Measurements from ENCODE around the gene KCNT1. TPM values are rescaled to one million over a fixed set of nuclear protein-coding genes. Genes with fewer than 3 reads are reported as not detected.

KCNT1 gene
- polyA plus RNA-seq (2011; rRNA removed) = not detected in 2 replicates
- polyA plus RNA-seq (2012; cell fraction: cytosol; rRNA removed) = not detected in 2 replicates
- polyA plus RNA-seq (2012; cell fraction: nucleus; rRNA removed) = 0.06 TPM in 1 of 2 replicates, not detected in the other
- not detected in 3 replicates for polyA plus RNA-seq (2017; fragmentation: RNase III; extraction: RNeasy Plus Mini Kit Qiagen cat#74134 plus additional on column Dnase treatment)
- polyA minus RNA-seq (2011; rRNA and poly(A)+ RNA removed) = not detected in 2 replicates

GRCh38 chr9:135701959-135702721 is at the start of gene KCNT1:
Gene KCNT1, plus strand, starts transcription at chr9:135702185. Its CDS starts 74 bp downstream, at chr9:135702259.
- H3K4me2 ChIP-seq = peak within 1 kb of the TSS; percentile 88
- FAIRE-seq = no peak

DNA sequence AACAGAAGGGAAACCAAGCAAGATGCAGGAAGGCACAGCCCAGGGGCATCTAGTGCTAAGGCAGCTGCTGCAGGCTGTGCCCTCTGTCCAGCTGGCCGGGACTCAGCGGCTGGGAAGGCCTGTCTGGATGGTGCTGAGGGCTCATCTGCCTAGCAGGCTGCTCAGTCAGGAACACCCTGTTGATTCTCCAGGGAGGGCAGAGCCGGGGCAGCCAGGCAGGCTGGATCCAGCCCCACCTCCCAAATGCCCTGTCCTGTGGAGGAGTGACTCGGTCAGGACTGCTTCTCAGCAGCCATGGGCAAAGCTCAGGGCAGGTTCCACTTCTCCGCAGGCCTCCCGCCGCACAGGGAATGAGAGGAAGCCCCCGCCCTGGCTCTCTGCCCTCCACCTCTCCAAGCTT is 46.7 kb upstream of the KCNT1 start:
- FAIRE-seq (no peak), DNase-seq (ENCODE audit: low read depth in 1 of 2, low spot score in 1 of 2) (no peak), ATAC-seq (peak; percentile 30 to 52; a peak in 4 of 6 replicates)
- H3K4me3 ChIP-seq = no peak overlapping the region
- ChIA-PET CTCF (interaction anchor here (1.1 kb wide), 2 partner anchors 22 to 52 kb away, joined by 4 read pairs; no protein-coding TSS in a partner anchor), POLR2A (no interaction called here)
- no peaks in the 10 kb centered on the region for H3K4me1 ChIP-seq
- H3K27ac ChIP-seq = no peak overlapping the region
- no peak overlapping the region for H3K4me2 ChIP-seq
- 45% methylated on average over 7 of the region's 8 CpGs for WGBS (ENCODE audit: missing lambda C conversion rate)
- TF ChIP-seq HEYL (CRISPR knock-in tag; IDR thresholded peaks at IDR 0.05) (no peak), NPAS2 (CRISPR knock-in tag; IDR thresholded peaks at IDR 0.05; ENCODE audit: borderline replicate concordance) (no peak), MAFK (IDR thresholded peaks at IDR 0.05; ENCODE audit: partially characterized antibody) (no peak), FOXS1 (CRISPR knock-in tag; IDR thresholded peaks at IDR 0.05) (no peak), HOXB13 (CRISPR knock-in tag; IDR thresholded peaks at IDR 0.05; ENCODE audit: low read depth) (no peak)
- TF ChIP-seq, protein P1, sequence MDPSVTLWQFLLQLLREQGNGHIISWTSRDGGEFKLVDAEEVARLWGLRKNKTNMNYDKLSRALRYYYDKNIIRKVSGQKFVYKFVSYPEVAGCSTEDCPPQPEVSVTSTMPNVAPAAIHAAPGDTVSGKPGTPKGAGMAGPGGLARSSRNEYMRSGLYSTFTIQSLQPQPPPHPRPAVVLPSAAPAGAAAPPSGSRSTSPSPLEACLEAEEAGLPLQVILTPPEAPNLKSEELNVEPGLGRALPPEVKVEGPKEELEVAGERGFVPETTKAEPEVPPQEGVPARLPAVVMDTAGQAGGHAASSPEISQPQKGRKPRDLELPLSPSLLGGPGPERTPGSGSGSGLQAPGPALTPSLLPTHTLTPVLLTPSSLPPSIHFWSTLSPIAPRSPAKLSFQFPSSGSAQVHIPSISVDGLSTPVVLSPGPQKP (IDR thresholded peaks at IDR 0.05; ENCODE audit: low read depth, low read length) = no peak
- peaks cover 25% of the 10 kb centered on the region for H3K9me3 ChIP-seq

More at GRCh38 chr9:135701959-135702721, at the start of gene KCNT1:
- Histone ChIP-seq H3K4me1 (peaks cover 9% of the 10 kb centered on the region; the same call in 2 of the 3 replicates), H3K4me3 (peak within 1 kb of the TSS; percentile 36), H3K9me3 (no peaks in the 10 kb centered on the region), H3K27ac (peak within 1 kb of the TSS in 1 of 2 experiments; percentile 75; a peak in 3 of 6 replicates)
- ChIA-PET CTCF (interaction anchor here (0.6 to 2.0 kb wide), 18 partner anchors 9 to 455 kb away, joined by 3 to 7 read pairs (median 4); no protein-coding TSS in a partner anchor), POLR2A (no interaction called here)
- ATAC-seq = peak; percentile 58 to 90
- TF ChIP-seq E2F6 (IDR thresholded peaks at IDR 0.05; ENCODE audit: borderline replicate concordance, low read depth) = 0 out of 2 replicates have a peak, but pooled peaks have one; percentile 36
- TF ChIP-seq SMC3 (IDR thresholded peaks at IDR 0.05) = peak; percentile 75
- TF ChIP-seq MAZ (IDR thresholded peaks at IDR 0.05; ENCODE audit: borderline replicate concordance, low read depth, low read length) = no peak
- TF ChIP-seq HMGXB4 (CRISPR knock-in tag; IDR thresholded peaks at IDR 0.05; ENCODE audit: borderline replicate concordance) = no peak
- TF ChIP-seq MYC (IDR thresholded peaks at IDR 0.05; ENCODE audit: borderline replicate concordance, low read length) = no peak
- no peak for TF ChIP-seq PHF8 (IDR thresholded peaks at IDR 0.05; ENCODE audit: borderline replicate concordance, low read depth)
- TF ChIP-seq, protein P2, sequence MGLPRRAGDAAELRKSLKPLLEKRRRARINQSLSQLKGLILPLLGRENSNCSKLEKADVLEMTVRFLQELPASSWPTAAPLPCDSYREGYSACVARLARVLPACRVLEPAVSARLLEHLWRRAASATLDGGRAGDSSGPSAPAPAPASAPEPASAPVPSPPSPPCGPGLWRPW (IDR thresholded peaks at IDR 0.05) = no peak
- TF ChIP-seq, protein P3, sequence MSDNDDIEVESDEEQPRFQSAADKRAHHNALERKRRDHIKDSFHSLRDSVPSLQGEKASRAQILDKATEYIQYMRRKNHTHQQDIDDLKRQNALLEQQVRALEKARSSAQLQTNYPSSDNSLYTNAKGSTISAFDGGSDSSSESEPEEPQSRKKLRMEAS (IDR thresholded peaks at IDR 0.05) = 0 out of 2 replicates have a peak, but pooled peaks have one; percentile 31
- no peak for TF ChIP-seq SREBF2 (IDR thresholded peaks at IDR 0.05)
- TF ChIP-seq RAD21 (conservative IDR thresholded peaks at IDR 0.05 in 1 of 2, IDR thresholded peaks at IDR 0.05 in 1 of 2) = peak; percentile 58 to 76
- TF ChIP-seq EHF (CRISPR knock-in tag; IDR thresholded peaks at IDR 0.05) = no peak
- TF ChIP-seq CTCF (IDR thresholded peaks at IDR 0.05) = peak; percentile 87
- peak; percentile 34 to 94 for DNase-seq (ENCODE audit: low read depth in 1 of 2, low spot score in 1 of 2)
- 5% methylated on average over 45 of the region's 66 CpGs for WGBS (ENCODE audit: missing lambda C conversion rate)
